Vagina (tissue), 2 donors: Measurements from ENCODE around the gene FHIT. TPM values are rescaled to one million over a fixed set of nuclear protein-coding genes. Genes with fewer than 3 reads are reported as not detected.

Experiments used
- DNase-seq, 2 donors: peaks; one replicate each; pipeline ENCODE4 v3.0.0-alpha.2; 2017; ENCODE audit errors: extremely low spot score in 2 of 2
- H3K27ac ChIP-seq: fragments of 200-600 bp; sonication (generic); one replicate; pipeline ENCODE4 v1.5.1; 2019
- H3K27me3 ChIP-seq: fragments of 200-600 bp; sonication (generic); one replicate; pipeline ENCODE4 v1.5.1; 2019
- H3K36me3 ChIP-seq, 2 donors: fragments of 200-600 bp; sonication (generic); one replicate each; pipeline ENCODE4 v1.5.1; 2017 to 2019
- H3K4me1 ChIP-seq: fragments of 200-600 bp; sonication (generic); one replicate; pipeline ENCODE4 v1.5.1; 2019
- H3K4me3 ChIP-seq, 2 donors: fragments of 200-600 bp; sonication (generic); 1 replicate in 1 of 2; 2 replicates in 1 of 2; pipeline ENCODE4 v1.5.1; 2016 to 2019
- H3K9me3 ChIP-seq: fragments of 200-600 bp; sonication (generic); one replicate; pipeline ENCODE4 v1.5.1; 2019
- POLR2A ChIP-seq, 2 donors: fragments of 450-650 bp; IDR thresholded peaks; one replicate each; pipeline ENCODE4 v1.6.1; 2017; ENCODE audit warnings: antibody characterized with exemption in 2 of 2, mild to moderate bottlenecking in 2 of 2, moderate library complexity in 2 of 2
- POLR2AphosphoS5 ChIP-seq, 2 donors: sonication (generic); formaldehyde crosslinking; IDR thresholded peaks; one replicate each; pipeline ENCODE4 v1.9.0; 2017; ENCODE audit warnings: antibody characterized with exemption in 2 of 2, mild to moderate bottlenecking in 2 of 2, low read depth in 1 of 2; ENCODE audit not compliant: insufficient read depth in 1 of 2
- intact Hi-C: fragments of 100-400 bp; cut with DNase I; formaldehyde crosslinking; loops from one replicate; pipeline ENCODE4 v1.15.1; 2023
- total RNA-seq: library from RNA; depleted of rRNA; stranded (reverse); fragments of >200 nt; gene quantifications from one replicate; pipeline ENCODE4 v1.2.3, GENCODE V29; 2016
- TF ChIP-seq, protein P1 (sequence below), 3 experiments: fragments of 450-650 bp in 2 of 3; fragments of 200-600 bp in 1 of 3; sonication (generic) in 1 of 3; IDR thresholded peaks; one replicate each; pipeline ENCODE4 v1.5.1; 2017 to 2019; ENCODE audit warnings: antibody characterized with exemption in 3 of 3, mild to moderate bottlenecking in 2 of 3, moderate library complexity in 2 of 3

FHIT gene
- total RNA-seq, 1 donor from 2014 or later: 7.9 TPM

DNA sequence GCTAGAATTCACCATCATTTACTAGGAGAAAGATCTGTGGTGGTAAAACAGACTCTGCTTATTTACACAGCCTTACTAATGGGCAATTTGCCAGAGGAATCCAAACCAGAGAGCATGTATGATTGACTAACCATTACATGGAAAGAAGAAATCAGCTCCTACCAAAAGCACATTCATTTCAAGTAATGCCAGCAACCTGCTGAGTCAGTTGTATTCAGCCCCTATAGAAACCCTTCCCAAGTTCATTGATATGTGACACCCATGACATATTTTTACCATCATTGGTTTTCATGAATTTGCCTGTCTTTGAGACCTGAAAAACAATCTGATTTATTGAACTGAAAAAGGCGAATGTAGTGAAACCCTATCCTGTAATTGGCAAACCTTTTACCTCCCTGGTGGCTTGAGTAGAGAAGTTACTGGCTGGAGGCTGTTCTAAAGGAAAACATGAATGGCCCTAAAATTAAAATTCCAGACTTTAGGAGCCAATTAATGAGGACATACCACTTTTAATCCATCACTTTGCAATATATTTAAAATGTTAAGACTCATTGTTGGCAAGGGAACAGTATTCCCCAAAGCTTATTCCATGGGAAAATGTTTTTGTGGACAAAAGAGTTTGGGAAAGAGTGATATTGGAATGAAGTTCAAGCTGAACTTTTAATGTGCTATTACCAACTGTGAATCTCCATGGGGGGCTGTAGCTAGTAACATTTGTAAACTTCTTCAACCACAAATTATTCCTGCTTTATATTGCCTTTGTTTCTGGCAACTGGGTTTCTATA lies 542.9 kb downstream of the FHIT start:
- intact Hi-C loops: no loop called here
- H3K4me1 ChIP-seq: no peaks in the 10 kb centered on the region
- H3K36me3 ChIP-seq: no peaks in the 10 kb centered on the region
- H3K9me3 ChIP-seq: no peaks in the 10 kb centered on the region
- TF ChIP-seq POLR2AphosphoS5 (IDR thresholded peaks at IDR 0.05; ENCODE audit: insufficient read depth in 1 of 2, low read depth in 1 of 2): no peak
- no peak for TF ChIP-seq POLR2A (IDR thresholded peaks at IDR 0.05)
- TF ChIP-seq, protein P1, sequence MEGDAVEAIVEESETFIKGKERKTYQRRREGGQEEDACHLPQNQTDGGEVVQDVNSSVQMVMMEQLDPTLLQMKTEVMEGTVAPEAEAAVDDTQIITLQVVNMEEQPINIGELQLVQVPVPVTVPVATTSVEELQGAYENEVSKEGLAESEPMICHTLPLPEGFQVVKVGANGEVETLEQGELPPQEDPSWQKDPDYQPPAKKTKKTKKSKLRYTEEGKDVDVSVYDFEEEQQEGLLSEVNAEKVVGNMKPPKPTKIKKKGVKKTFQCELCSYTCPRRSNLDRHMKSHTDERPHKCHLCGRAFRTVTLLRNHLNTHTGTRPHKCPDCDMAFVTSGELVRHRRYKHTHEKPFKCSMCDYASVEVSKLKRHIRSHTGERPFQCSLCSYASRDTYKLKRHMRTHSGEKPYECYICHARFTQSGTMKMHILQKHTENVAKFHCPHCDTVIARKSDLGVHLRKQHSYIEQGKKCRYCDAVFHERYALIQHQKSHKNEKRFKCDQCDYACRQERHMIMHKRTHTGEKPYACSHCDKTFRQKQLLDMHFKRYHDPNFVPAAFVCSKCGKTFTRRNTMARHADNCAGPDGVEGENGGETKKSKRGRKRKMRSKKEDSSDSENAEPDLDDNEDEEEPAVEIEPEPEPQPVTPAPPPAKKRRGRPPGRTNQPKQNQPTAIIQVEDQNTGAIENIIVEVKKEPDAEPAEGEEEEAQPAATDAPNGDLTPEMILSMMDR (IDR thresholded peaks at IDR 0.05): no peak
- H3K27me3 ChIP-seq: no peaks in the 10 kb centered on the region
- DNase-seq: no peak
- H3K27ac ChIP-seq: no peak overlapping the region
- H3K4me3 ChIP-seq: no peak overlapping the region

DNA sequence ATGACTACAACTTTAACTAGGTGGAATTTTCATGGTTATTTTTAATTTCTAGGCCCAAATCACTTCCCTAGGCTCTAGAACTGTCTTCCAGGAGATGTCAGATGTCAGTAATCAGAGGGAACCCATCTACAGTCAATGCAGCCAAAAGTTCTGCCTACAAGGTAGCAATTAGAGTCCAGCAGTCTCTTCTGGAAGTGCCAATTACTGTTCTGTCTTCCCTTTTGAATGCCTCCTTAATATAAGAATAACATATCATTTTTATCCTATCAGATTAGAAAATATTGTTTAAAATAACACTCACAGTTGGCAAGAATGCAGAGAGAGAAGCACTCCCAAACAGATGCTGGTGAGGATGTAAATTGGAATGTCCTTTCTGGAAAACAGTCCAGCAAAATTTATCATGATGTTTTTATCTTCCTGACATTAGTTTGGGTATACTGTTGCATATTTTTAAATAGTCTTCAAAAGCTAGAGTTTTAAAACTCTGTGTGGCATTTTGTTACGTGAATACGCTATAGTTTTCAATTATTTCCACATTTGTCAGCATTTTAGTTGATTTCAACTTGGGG lies 543.7 kb downstream of the FHIT start:
- intact Hi-C loops: no loop called here
- H3K9me3 ChIP-seq: no peaks in the 10 kb centered on the region
- no peaks in the 10 kb centered on the region for H3K27me3 ChIP-seq
- TF ChIP-seq POLR2AphosphoS5 (IDR thresholded peaks at IDR 0.05; ENCODE audit: insufficient read depth in 1 of 2, low read depth in 1 of 2) (no peak), POLR2A (IDR thresholded peaks at IDR 0.05) (no peak)
- TF ChIP-seq, protein P1 (IDR thresholded peaks at IDR 0.05): no peak
- H3K4me1 ChIP-seq: no peaks in the 10 kb centered on the region
- H3K36me3 ChIP-seq: no peaks in the 10 kb centered on the region
- H3K27ac ChIP-seq: no peak overlapping the region
- no peak overlapping the region for H3K4me3 ChIP-seq
- DNase-seq: no peak

DNA sequence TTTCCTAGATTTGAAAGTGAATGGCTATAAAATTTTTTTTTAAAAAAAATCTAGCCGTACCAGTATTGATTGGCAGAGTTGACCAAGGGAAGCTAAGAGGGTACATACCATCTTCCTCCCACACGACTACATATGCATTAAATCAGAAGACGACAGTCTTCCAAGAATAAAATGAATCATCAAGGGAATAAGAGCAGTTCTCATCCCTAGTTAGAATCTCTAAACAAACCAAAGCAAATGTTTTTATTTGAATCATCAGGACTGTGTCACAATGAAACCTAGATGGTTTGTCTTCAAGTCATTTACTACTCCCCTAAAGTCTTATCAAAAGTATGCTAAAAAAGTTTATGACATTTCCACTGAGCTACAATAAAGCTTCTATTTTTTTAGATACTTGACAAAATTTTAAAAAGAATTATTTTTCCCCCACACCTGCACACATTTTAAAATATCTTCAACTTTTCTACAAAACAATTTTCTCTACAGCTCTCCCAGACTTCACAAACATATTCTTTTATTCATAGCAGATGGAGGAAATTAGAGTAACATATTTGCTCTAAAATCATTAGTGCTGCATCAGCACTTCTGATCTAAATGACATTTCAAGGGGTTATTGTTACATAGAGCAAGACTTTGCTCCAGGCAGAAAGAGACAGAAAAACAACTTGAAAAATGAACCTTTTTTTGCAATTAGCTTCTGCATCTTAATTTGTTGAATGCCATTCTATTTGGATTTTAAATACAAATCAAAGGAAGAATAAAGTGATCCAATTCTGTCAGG lies 547.1 kb downstream of the FHIT start:
- Histone ChIP-seq H3K27ac (no peak overlapping the region), H3K4me1 (no peaks in the 10 kb centered on the region), H3K4me3 (no peak overlapping the region), H3K27me3 (no peaks in the 10 kb centered on the region), H3K9me3 (no peaks in the 10 kb centered on the region), H3K36me3 (no peaks in the 10 kb centered on the region)
- intact Hi-C loops: no loop called here
- TF ChIP-seq, protein P1 (IDR thresholded peaks at IDR 0.05): no peak
- TF ChIP-seq POLR2A (IDR thresholded peaks at IDR 0.05) (no peak), POLR2AphosphoS5 (IDR thresholded peaks at IDR 0.05; ENCODE audit: insufficient read depth in 1 of 2, low read depth in 1 of 2) (no peak)
- no peak for DNase-seq

- H3K36me3 ChIP-seq: no peaks in the 10 kb centered on the region
- no peaks in the 10 kb centered on the region for H3K9me3 ChIP-seq
- no peaks in the 10 kb centered on the region for H3K4me1 ChIP-seq
- H3K27me3 ChIP-seq: no peaks in the 10 kb centered on the region
- DNase-seq: no peak
- intact Hi-C loops: no loop called here
- no peak overlapping the region for H3K4me3 ChIP-seq
- H3K27ac ChIP-seq: no peak overlapping the region
- no peak for TF ChIP-seq POLR2A (IDR thresholded peaks at IDR 0.05)
- TF ChIP-seq, protein P1 (IDR thresholded peaks at IDR 0.05): no peak
- no peak for TF ChIP-seq POLR2AphosphoS5 (IDR thresholded peaks at IDR 0.05; ENCODE audit: insufficient read depth in 1 of 2, low read depth in 1 of 2)
These were observed 548.2 kb downstream of the FHIT start for GRCh38 chr3:60703008-60703407.
